Osteocyte (in vitro differentiated cells): ENCODE results near the gene PLEKHA6. TPM values are rescaled to one million over a fixed set of nuclear protein-coding genes. Genes with fewer than 3 reads are reported as not detected.

ENCODE experiments used
- DNase-seq: peaks from one replicate; pipeline ENCODE4 v3.0.0; 2021; ENCODE audit warnings: mixed read lengths; ENCODE audit not compliant: unreplicated experiment; ENCODE audit errors: extremely low spot score
- H3K27ac Mint-ChIP-seq: one replicate; pipeline ENCODE4 v1.8.0; 2021; ENCODE audit warnings: mild to moderate bottlenecking, mixed read lengths; ENCODE audit not compliant: unreplicated experiment
- H3K27me3 Mint-ChIP-seq: one replicate; pipeline ENCODE4 v1.8.0; 2021; ENCODE audit warnings: mixed read lengths; ENCODE audit not compliant: unreplicated experiment
- H3K36me3 Mint-ChIP-seq: one replicate; pipeline ENCODE4 v1.8.0; 2021; ENCODE audit warnings: mixed read lengths; ENCODE audit not compliant: unreplicated experiment
- H3K4me1 Mint-ChIP-seq: one replicate; pipeline ENCODE4 v1.8.0; 2021; ENCODE audit warnings: mixed read lengths; ENCODE audit not compliant: unreplicated experiment
- H3K4me3 Mint-ChIP-seq: one replicate; pipeline ENCODE4 v1.8.0; 2021; ENCODE audit warnings: mild to moderate bottlenecking, moderate library complexity, mixed read lengths; ENCODE audit not compliant: unreplicated experiment
- H3K9me3 Mint-ChIP-seq: one replicate; pipeline ENCODE4 v1.8.0; 2021; ENCODE audit warnings: mixed read lengths; ENCODE audit not compliant: unreplicated experiment
- total RNA-seq: library from RNA; stranded (reverse); gene quantifications from 2 replicates; pipeline ENCODE4 v1.2.1, GENCODE V29; 2021
- TF ChIP-seq, protein P1 (sequence below): fragments of 200-600 bp; sonication (generic); IDR thresholded peaks from 2 replicates; pipeline ENCODE4 v1.5.0; 2021; ENCODE audit warnings: antibody characterized with exemption, mild to moderate bottlenecking, moderate library complexity

PLEKHA6 gene
- total RNA-seq, 1 donor from 2014 or later, result 0.24 TPM

DNA sequence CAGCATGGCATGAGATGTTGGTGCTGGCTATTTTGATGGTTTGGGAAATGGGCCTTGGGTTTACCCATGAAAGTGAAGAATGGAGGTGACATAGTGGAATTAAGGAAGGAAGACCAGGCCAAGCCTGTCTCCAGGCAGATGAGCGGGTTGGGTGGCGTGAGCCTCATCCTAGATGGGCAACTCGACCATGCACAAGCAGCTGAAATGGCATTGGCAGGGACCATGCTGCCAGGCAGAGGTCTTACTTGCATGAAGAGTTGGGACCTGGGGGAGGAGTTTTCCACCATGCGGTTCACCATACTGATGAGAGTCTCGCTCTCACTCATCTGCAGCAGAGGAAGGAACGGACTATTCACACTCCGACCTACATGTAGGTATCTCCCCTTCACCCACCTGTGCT, 108.4 kb downstream of the PLEKHA6 start:
- Mint-ChIP-seq H3K27me3 (peaks cover 43% of the 10 kb centered on the region), H3K9me3 (no peaks in the 10 kb centered on the region), H3K27ac (no peak overlapping the region), H3K4me3 (no peak overlapping the region), H3K36me3 (no peaks in the 10 kb centered on the region), H3K4me1 (peaks cover 16% of the 10 kb centered on the region)
- no peak for DNase-seq
- TF ChIP-seq, protein P1, sequence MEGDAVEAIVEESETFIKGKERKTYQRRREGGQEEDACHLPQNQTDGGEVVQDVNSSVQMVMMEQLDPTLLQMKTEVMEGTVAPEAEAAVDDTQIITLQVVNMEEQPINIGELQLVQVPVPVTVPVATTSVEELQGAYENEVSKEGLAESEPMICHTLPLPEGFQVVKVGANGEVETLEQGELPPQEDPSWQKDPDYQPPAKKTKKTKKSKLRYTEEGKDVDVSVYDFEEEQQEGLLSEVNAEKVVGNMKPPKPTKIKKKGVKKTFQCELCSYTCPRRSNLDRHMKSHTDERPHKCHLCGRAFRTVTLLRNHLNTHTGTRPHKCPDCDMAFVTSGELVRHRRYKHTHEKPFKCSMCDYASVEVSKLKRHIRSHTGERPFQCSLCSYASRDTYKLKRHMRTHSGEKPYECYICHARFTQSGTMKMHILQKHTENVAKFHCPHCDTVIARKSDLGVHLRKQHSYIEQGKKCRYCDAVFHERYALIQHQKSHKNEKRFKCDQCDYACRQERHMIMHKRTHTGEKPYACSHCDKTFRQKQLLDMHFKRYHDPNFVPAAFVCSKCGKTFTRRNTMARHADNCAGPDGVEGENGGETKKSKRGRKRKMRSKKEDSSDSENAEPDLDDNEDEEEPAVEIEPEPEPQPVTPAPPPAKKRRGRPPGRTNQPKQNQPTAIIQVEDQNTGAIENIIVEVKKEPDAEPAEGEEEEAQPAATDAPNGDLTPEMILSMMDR, result no peak

DNA sequence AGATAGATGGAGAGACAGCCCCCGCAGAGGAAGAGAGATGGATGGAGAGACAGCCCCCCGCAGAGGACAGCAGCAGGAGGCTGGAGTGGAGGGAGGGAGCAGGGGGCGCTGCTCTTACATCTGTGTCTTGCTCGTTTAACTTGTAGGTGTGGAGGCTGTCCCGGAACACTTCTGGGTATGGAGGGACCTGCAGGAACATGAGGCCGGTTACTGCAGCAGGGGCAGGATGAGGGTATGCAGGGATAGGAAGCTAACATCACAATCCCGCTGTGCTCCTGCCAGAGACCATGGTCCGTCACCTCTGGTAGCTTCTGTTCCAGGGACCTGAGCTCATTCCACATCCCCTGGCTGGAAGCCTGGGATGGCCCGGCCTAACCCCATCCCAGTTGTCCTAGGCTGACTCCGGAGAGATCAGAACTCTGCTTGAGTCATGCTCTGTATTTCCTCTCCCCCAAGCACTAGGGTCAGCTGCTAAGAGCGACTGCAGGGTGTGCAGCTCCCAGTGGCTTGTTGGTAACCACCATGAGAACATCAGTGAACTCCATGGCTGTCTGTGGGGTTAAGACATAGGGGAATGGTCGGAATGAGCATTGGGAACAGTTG, 109.2 kb downstream of the PLEKHA6 start:
- Mint-ChIP-seq H3K27me3 (peaks cover 49% of the 10 kb centered on the region), H3K36me3 (no peaks in the 10 kb centered on the region), H3K9me3 (no peaks in the 10 kb centered on the region), H3K4me1 (peaks cover 9% of the 10 kb centered on the region), H3K4me3 (no peak overlapping the region), H3K27ac (no peak overlapping the region)
- no peak for DNase-seq
- TF ChIP-seq, protein P1, result no peak

DNA sequence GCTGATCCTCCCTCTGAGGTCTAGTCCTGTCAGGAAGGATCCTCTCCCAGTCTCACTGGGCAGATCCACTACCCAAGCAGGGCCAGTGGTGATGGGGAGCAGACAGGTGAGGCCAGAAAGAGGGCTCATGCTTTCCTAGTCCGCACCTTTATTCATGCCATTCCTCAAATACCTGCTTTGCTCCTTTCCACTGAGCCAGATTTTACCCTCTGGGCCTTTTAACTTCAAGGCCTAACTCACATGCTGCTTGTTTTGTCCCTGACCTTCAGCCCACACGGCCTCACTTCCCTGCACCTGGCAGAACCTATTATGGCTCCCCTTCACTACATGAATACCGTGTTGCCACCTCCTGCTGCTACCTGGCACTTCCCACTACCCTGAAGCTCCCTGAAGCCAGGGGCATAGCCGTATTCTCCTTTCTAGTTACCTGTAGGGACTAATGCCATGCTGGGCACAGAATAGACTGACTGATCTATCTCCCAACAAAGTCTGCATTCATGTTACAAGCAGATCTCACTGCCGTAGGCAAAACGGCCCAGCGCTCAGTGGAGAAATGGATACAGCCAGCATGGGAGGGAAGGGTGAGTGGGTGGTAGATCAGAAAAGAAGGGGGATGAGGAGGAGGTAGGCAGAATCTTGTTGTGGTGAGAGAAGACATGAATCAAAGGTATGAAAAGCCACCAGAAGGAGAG, 109.8 kb downstream of the PLEKHA6 start:
- H3K27ac Mint-ChIP-seq, result no peak overlapping the region
- H3K27me3 Mint-ChIP-seq, result peaks cover 49% of the 10 kb centered on the region
- no peaks in the 10 kb centered on the region for H3K9me3 Mint-ChIP-seq
- no peaks in the 10 kb centered on the region for H3K36me3 Mint-ChIP-seq
- no peak for DNase-seq
- peaks cover 4% of the 10 kb centered on the region for H3K4me1 Mint-ChIP-seq
- H3K4me3 Mint-ChIP-seq, result no peak overlapping the region
- TF ChIP-seq, protein P1, result no peak

DNA sequence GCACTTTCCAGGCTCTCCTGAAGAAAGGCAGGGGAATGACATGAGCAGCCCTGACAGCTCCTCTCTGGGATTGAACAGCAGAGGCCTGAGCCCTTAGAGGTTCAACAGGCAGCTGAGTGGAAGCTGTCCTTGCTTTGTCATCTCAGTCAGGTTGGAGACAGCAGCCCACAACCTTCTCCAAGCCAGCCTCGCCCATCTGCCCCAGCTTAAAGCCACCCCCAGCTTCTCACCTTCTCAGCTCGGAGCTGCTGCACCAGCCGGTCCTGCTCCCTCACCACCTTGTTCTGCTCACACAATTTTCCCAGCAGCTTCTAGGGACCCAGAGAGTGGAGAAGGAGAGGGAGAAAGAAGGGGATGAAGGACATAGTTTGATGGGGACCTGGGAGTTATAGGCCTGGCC, 110.8 kb downstream of the PLEKHA6 start:
- Mint-ChIP-seq H3K9me3 (no peaks in the 10 kb centered on the region), H3K4me3 (no peak overlapping the region), H3K4me1 (no peaks in the 10 kb centered on the region), H3K27ac (no peak overlapping the region), H3K27me3 (peaks cover 49% of the 10 kb centered on the region), H3K36me3 (no peaks in the 10 kb centered on the region)
- TF ChIP-seq, protein P1, result no peak
- no peak for DNase-seq

DNA sequence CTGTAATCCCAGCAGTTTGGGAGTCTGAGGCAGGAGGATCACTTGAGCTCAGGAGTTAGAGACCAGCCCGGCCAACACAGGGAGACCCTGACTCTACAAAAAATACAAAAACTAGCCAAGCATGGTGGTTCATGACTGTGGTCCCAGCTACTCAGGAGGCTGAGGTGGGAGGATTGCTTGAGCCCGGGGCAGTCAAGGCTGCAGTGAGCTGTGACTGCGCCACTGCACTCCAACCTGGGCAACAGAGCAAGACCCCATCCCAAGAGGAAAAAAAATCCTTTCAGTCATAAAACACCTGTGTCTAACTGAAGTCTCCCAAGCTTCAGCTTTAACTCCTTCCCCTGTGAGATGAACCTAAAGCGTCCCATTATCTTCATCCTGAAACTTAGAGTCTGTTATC, 112.9 kb downstream of the PLEKHA6 start:
- H3K4me3 Mint-ChIP-seq, result no peak overlapping the region
- no peak for DNase-seq
- no peaks in the 10 kb centered on the region for H3K4me1 Mint-ChIP-seq
- no peaks in the 10 kb centered on the region for H3K9me3 Mint-ChIP-seq
- H3K27me3 Mint-ChIP-seq, result peaks cover 44% of the 10 kb centered on the region
- TF ChIP-seq, protein P1, result no peak
- H3K27ac Mint-ChIP-seq, result no peak overlapping the region
- H3K36me3 Mint-ChIP-seq, result no peaks in the 10 kb centered on the region
